ENCODE results near the gene SMG6.
"Not testable (repeated sequence)": the region's sequence is repeated elsewhere in the genome, so short reads cannot be mapped to it uniquely, and the experiment has no call there.

The SMG6 gene

DNA sequence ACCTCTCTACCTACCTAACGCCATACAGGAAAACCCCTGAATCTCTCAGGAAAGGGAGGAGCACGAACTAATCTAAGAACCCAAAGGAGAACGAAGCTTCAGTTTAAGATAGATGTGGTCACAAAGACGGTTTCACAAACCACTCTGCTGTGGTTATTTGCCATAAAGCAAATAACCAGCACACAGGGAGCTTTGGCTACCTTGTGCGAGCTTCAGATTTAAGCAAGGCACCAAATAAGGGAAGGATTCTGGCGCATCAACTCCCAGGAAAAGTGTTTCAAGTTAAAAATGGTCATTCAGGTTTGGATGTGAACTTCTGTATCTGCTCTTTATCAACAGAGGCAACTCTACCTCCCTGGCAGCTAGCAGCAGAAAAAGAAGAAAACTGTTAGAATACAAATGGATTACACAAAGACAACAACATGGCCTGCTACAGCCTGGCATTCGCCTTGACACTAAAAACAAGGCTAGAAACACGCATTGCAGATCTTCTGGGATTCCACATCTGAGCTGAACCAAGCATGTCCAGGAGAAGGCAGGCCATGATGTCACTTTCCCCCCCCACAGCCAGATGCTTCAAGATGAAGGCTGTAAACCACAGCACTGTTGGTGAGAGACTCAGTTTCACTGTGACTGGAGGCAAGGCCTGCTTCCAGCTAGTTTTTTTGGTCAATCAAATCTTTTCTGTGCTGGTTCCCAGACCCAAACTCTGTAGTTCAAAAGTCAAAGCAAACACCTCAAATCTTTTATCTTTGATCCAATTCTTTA is 43.6 kb downstream of the SMG6 start:
- peak; percentile 87 for DNase-seq

DNA sequence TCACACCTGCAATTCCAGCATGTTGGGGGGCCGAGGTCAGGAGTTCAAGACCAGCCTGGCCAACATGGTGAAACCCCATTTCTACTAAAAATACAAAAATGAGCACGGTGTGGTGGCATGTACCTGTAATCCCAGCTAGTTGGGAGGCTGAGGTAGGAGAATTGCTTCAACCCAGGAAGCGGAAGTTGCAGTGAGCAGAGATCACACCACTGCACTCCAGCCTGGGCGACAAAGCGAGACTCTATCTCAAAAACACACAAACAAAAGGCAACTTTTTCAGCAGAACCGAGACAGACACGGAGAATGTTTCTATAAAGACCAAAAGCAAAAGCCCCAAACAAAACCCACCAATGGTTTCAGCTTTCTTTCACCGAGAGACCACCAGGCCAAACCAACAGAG is 44.8 kb downstream of the SMG6 start:
- not testable (repeated sequence) for DNase-seq

DNA sequence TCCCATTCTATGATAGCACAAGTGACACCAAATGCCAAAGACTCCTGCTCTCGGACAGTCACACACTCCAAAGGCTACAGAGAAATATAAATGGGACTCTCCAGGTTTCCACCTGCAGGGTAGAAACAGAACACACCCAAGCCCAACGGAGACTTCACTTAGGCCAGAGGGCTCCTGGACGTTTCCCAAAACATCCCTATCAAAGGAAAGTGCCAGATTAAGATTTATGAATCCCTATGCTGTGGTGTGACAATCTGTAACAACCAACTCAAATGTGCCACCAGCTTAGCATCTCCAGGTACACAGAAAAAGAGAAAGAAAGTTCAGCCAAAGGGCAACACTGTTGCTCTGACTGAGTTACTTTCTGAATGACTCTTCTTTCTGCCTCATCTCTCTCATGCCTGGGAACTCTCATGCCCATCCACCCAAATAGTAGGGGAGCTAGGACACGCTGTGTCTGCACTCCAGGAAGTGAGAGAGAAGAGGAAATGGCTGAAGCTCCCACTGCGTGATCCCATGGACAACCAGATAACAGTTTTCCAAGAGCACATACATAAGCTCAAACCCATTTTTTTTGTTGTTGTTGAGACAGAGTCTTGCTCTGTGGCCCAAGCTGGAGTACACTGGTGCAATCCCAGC is 49.7 kb downstream of the SMG6 start:
- peak; percentile 75 for DNase-seq

DNA sequence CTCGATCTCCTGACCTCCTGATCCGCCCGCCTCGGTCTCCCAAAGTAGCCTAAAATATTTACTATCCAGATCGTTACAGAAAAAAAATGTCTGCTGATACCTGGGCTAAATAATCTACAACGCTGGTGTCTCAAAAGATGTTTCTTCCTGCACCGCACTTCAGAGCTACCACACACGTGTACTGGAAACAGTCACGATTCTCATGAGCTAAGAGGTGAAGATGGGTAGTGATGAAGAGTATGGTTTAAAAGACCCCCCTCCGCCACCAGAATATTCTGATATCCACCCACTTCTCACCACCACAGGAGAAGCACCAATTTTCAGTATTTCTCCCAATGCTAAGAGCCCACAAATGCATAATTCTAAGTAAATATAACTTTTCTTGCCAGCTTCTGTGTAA is 50.2 kb downstream of the SMG6 start:
- no peak for DNase-seq

DNA sequence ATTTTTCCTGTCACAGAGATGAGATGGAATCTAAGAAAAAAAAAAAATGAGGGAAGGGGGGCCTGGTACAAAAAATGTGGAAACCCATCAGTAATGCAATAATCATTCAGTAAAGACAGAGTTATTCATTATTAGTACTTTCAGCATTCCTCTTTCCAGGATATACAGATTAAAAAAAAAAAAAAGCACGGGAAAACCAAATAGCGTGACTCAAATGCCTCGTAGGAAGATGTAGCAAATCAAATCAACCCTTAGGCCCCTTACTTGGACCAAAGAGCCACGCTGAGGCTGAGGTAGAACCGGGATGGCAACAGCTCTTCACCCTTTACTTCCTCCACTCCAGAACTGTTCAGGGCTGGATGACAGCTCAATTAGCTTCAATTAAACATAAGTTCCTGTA is 52.5 kb downstream of the SMG6 start:
- no peak for DNase-seq

DNA sequence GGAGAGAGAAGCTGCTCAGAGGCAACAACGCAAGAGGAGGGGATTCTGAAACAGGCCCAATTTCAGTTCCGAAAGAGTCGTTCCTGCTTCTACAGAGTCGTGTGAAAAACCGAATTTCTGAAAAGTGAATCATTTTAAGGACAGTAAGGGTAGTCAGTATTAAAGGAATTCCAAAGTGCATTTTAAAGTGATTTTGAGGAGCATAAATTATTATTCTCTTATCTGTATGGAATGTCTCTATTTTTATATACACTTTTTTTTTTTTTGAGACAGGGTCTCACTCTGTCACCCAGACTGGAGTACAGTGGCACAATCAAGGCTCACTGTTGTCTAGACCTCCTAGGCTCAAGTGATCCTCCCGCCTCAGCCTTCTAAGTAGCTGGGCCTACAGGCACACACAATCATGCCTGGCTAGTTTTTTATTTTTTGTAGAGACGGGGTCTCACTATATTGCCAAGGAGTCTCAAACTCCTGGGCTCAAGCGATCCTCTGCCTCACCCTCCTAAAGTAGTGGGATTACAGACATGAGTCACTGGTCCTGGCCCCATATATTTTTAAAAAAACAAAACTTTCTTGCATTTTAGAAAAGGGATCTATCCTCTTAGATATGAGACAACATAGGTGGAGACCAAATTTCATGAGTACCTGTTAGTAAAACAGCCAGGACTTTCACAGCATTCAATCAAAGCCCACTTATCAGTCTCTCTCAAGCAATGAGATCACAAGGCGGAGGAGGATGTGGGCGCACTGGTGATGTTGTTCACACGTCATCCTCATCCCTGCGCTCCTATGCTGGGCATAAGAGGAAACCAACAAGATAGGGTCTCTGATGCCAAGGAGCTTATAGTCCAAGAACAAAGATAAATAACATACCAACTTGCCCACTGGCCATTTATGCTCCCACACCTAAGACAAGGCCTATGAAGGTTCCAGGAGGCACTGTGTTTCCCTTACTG is 53.2 kb downstream of the SMG6 start:
- peak; percentile 73 for DNase-seq

DNA sequence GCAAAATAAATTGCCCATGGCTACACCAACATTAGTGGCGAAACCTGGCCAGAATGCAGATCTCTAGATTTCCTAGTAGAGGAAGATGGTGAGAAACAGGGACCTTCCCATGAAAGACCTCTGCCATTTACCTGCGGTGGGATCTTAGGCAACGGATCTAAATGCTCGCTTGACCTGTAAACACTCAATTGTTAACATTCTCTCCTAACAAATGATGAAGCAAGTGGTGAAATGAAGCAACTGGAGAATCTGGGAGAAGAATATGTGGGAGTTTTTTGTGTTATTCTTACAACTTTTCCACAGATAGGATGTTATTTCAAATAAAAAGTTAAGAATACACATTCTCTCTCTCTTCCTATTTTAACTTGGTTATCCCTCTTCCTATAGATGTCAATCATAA is 56.6 kb downstream of the SMG6 start:
- no peak for DNase-seq

DNA sequence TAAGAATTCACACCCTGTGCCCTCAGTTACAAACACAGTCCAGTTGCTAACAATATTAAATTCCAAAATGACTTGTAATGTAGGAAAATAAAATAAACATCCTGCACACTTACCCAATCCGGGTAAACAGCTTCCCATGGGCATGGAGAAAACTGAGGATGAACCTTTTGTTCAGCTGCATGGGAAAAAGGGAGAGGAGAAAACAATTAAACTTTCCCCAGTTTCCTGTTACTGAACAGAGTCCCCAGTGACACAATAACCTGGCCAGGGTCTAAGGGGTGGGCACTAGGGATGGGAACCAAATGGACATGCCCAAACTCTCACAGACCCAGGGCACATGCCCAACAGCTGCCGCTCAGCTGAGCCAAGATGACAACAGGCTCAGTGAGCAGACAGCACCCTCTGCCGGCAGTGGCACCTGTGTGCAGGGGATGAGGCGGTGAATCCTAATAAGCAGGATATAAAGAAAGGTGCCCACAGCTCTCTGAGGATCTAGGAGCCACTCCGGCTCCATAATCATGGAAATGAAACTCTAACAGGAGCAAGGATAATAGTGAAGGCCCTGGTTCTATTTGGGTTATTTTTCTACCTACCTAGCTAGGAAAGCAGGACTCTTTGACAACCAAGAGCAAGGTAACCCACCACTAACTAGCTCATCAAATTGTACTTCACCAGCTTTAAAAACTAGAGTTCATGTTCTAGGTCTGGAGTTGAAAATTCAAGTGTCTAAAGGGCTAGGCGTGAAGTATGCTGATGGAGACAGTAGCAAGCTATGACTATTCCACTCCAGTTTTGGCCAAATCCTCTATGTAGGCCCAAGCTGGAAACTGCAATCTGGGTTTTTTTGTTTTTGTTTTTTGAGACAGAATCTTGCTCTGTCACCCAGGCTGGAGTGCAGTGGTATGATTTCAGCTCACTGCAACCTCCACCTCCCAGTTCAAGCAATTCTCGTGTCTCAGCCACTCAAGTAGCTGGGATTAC is 58.8 kb downstream of the SMG6 start:
- peak; percentile 93 for DNase-seq

DNA sequence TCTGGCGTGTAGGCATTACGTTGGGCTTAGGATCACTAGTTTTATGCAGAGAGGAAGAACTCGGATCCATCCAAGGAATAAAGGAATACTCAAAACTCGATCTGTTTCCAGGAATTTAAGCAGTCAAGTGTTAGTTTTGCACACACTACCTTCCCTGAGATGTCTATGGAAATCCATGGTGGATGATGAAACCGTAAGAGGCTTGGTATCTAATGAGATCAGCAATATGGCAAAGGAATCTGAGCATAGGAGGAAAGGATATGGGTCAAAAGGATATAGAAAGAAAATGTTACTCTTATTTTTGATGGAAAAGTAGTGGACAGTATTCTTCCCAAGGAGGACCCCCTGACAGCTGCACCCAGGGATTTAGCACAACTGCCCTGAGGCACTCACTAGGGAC is 59.6 kb downstream of the SMG6 start:
- no peak for DNase-seq

DNA sequence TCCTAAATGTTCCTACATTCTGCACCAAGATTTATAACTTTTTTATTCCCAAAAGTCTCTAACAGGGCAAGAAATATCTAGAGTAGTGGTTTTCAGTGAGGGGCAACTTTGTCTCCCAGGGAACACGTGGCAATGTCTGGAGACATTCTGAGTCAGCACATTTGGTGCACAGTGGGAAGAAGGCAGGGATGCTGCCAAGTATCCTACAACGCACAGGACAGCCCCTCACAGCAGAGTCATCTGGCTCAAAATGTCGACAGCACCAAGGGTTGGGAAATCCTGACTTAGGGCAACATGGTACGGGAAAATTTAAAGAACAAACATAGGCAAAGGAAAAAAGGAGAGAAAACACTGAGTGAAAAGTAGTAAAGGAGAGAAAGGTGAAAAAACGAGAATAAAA is 61.8 kb downstream of the SMG6 start:
- DNase-seq: no peak

DNA sequence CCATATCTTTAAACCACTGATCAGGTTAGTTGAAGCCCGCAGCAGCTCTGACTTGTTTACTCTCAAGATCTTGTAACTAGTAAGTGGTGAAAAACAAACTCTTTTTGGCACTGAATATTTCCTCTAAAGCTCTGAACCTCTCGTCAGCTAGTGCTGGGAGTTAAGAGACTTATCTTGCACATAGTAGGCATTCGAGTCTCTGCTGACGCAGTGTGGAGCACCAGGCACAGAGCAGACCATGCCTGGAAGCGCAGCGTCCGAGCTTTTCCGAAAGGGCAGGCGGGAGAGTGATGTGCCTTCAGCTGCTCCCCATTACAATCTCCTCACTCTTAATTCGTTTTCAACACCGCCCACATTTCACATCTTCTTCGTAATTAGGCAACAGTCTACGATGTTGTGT is 63.0 kb downstream of the SMG6 start:
- DNase-seq: peak; percentile 42

DNA sequence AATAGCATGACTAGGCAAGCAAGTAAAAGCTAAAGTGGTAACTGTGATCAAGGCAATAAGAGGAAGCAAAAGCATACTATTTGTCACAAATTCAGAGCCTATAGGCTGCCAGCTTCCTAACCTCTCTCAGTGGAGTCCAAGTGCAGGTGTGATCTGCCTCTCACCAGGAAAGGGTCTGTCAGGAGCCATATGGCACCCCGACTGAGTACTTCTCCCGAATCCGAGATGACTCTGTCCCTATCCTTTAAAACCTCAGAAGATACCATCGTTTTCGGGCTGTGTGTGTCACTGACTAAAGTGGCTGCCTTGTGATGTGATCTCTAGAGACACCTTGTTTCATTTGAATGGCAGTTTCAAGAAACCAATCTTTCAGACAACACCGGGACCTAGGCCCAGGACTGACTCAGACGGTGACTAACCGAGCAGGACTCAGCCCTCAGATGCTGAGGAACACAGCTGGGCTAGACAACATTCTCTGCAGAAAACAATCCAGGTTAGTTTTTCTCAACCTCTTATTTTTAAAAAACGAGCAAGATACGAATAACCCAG is 63.6 kb downstream of the SMG6 start:
- DNase-seq: peak; percentile 65

DNA sequence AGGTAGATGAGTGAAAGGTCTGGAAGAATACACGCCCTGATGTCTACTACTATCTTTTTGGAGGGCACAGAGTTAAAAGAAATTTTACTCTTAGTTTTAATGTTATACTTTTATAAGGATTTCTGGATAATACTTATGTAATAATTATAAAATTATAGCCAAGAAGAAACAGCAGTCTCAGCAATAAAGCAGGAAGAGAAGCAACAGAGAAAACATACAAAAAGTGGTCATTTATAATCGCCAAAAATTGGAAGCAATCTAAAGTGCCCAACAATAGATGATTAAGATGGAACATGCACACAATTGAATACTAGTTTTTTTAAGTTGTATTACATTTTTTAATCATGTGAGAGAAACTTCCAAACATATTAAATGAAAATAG is 64.4 kb downstream of the SMG6 start:
- no peak for DNase-seq

DNA sequence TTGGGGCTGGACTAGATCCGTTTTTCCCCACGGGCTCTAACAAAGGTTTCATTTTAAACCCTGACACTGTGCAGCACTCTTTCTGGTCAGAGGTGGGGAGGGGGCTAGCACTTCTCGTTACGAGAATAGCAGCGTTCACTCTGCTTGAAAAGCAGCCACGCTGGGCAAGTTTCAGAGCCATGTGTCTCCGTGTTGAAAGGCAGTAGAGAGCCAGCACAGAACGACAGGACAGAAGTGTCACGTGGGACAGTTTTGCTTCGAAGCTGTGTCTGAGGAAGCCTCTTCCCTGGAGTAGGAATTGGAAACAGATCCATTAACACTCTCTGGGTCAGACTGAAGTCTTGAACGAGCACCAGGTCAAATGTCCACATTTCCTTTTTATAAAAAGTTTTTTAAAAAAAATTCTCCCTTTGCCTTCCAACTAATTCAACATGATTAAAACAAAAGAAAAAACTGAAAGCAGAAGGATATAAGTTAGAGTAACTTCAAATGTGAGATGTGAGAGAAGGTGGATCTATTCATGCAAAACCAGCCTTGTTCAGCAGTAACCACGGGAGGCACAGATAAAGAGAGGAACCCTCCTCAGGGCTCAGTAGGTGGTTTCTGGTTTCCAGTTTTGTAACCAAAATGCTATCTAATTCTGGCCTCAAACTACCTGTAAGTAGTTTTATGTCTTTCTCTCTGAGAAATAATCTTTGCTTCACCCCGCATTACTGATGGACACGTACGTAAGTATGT is 65.0 kb downstream of the SMG6 start:
- DNase-seq: peak; percentile 28

DNA sequence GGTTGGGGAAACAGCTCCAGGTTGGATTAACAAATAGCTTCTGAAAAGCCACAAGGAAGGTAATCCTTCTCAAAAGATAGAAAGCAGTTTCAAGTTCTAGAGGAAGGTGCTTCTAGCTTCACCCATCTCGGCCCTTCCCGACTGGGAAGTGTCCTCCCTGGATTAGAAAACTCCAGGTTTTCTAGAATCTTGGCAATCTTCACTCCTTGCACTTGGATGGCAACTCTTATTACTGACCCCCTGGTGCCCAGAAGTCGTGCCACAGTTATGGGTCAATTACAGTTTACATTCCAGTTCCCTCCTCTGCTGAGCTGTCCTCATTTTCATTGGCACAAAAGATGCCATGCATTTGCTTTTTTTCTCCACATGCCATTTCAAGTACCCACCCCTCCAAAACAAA is 65.6 kb downstream of the SMG6 start:
- DNase-seq: peak; percentile 7

DNA sequence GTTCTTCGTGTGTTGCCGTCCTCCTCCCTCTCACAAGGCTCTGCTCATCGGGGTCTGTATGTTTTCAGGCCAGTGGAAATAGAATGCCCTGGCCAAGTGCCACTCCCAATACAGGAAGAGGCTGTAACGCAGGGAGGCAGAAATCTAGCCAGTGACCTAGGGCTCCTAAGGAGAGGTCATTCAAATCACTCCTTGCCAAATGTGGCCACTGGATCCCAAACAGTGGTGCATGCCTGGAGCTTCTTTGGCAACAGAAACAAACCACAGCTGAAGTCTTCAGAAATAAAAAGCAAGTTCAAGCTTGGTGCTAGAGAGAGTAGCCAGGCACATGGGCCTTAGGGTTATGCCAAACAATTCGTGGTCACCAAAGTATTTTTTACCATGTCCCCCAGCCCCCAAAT is 66.1 kb downstream of the SMG6 start:
- peak; percentile 33 for DNase-seq

DNA sequence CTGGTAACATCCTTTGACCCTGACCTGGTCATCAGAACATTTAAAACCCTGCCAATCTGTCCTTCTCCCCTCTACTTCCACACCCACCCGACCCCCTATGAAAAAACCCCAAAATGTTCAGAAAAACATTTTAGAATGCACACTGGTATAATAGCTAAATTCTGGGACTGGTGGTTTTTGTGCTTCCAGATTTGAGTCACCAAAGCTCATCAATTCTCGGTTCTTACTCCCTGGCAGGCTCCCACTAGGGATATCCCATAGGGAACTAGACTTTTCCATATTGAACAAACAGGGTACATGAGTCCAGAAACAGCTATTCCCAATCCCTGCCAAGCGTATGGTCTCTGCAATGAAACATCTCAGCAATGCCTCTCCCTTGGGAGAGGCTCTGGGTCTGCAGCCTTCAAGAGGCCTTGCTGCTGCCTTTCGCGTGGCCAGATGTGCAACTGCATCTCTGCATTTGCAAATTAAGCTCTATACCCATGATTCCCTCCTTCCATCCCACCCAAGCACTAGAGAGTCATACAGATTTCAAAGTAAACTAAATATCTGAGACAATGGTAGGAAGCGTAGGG is 67.7 kb downstream of the SMG6 start:
- DNase-seq: peak; percentile 33

DNA sequence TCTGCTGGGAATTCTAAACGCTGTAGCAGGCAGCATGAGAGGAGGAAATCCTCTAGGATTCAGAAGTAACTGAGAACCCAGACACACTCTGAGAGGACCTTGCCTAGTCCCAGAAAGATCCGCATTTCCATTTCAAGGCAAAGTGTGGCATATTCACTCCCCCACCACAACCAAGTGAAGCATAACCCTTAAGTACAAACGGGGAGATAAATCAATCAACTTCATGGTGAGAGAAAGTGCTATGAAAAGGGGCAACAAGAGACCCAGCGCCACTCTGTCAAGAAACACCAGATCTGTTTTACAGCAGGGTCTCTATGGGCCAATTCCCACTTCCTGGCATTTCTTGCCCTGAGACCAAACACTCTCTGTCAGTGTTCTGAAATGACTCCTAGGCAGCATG is 68.3 kb downstream of the SMG6 start:
- peak; percentile 7 for DNase-seq

DNA sequence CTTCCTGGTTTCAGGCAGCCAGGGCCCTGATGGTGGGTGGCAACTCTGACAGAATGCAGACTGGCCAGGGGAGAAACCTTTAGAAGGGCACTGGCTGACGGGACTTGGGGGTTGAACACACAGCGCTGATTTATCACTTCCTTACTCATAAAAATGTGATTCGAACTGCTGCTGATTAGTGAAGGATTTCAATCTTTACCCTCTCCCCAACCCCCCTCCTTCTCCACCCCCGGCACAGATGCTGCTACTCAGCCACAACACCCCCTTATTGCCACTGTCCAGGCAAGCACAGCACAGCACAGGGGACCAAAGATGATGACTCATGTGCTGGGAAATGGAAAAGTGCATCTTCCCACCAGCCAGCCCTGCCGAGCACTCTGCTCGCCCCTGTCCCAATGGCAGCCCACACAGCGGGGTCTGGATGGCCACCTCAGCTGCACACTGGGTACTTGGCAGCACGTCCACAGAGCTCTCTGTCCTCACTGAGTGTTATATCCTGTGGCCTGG is 70.1 kb downstream of the SMG6 start:
- no peak for DNase-seq

DNA sequence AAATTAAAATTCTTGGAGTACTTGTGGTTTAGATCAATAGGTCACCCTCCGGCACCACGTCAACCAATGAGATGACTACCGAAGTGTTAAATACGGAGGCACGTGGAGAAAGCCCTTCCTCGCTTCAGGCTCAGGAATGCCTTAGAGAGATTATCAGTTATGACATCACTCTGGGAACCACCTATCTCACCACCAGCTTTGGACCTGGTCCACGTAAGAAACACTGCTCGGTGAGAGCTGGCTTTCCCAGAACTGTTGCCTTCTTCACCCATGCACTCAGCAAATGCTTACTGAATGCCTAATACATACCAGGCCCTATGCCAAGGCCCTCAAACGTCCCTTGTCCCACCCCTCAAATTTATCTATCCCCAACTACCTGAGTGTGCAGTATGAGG is 71.3 kb downstream of the SMG6 start:
- DNase-seq: peak; percentile 38

DNA sequence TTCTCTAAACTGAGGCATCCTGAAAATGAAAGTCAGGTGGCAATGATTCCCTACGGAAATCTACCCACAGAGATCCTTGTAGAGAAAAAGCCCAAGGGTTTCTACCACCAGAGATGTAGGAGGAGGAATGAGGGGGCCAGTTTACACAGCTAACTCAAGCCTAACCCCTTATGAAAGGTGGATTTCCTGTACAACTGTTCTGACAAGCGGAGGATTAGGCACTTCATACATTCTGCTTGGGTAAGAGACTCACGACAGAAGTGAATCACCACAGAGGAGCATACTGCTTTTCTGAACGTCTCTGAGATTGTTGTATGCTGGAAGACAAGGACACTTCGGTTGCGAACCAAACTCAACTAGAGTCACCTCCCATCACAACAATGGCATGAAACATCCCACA is 72.7 kb downstream of the SMG6 start:
- DNase-seq: peak; percentile 49
